ENCODE results near the gene MUC13.

DNA sequence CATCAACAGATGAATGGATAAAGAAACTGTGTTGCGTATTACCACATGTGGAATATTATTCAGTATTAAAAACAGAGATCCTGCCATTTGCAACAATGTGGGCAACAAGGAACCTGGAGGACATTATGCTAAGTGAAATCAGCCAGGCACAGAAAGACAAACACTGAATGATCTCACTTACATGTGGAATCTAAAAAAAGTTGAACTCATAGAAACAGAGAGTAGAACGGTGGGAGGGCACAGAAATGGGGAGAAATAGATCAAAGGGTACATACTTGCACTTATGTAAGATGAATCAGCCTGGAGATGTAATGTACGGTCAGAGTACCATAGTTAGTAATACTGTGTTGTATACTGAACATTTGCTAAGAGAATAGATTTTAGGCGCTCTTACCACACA, 29.8 kb upstream of the MUC13 start:
- TF ChIP-seq, protein P1, sequence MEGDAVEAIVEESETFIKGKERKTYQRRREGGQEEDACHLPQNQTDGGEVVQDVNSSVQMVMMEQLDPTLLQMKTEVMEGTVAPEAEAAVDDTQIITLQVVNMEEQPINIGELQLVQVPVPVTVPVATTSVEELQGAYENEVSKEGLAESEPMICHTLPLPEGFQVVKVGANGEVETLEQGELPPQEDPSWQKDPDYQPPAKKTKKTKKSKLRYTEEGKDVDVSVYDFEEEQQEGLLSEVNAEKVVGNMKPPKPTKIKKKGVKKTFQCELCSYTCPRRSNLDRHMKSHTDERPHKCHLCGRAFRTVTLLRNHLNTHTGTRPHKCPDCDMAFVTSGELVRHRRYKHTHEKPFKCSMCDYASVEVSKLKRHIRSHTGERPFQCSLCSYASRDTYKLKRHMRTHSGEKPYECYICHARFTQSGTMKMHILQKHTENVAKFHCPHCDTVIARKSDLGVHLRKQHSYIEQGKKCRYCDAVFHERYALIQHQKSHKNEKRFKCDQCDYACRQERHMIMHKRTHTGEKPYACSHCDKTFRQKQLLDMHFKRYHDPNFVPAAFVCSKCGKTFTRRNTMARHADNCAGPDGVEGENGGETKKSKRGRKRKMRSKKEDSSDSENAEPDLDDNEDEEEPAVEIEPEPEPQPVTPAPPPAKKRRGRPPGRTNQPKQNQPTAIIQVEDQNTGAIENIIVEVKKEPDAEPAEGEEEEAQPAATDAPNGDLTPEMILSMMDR (IDR thresholded peaks at IDR 0.05): no peak
- TF ChIP-seq POLR2AphosphoS5 (IDR thresholded peaks at IDR 0.05) (no peak), EP300 (IDR thresholded peaks at IDR 0.05) (no peak), POLR2A (IDR thresholded peaks at IDR 0.05) (no peak)
